GM23338 (cell line): ENCODE measurements around the gene TENT4B. TPM values are rescaled to one million over a fixed set of nuclear protein-coding genes. Genes with fewer than 3 reads are reported as not detected.

Experiments
- ATAC-seq: fragments of 200-7000 bp; cut with Tn5 transposase; 3 replicates; pipeline ENCODE4 v1.9.1; 2020
- DNase-seq: peaks from one replicate; pipeline ENCODE4 v3.0.0-alpha.2; 2015; ENCODE audit warnings: low spot score
- H2AFZ ChIP-seq: fragments of 200-600 bp; sonication (generic); 2 replicates; pipeline ENCODE4 v1.8.0; 2016; ENCODE audit warnings: antibody characterized with exemption, mild to moderate bottlenecking, moderate library complexity
- H3F3A ChIP-seq: fragments of 200-600 bp; sonication (generic); replicated peaks from 2 replicates; pipeline ENCODE4 v1.8.0; 2017; ENCODE audit warnings: antibody characterized with exemption, mixed run types, low read depth
- H3K27ac ChIP-seq: fragments of 200-600 bp; sonication (generic); 2 replicates; pipeline ENCODE4 v1.6.1; 2016; ENCODE audit warnings: low read depth
- H3K27me3 ChIP-seq: fragments of 200-600 bp; sonication (generic); 2 replicates; pipeline ENCODE4 v1.8.0; 2016; ENCODE audit warnings: mild to moderate bottlenecking, mixed run types, moderate library complexity; ENCODE audit not compliant: insufficient read depth
- H3K36me3 ChIP-seq: fragments of 200-600 bp; sonication (generic); 2 replicates; pipeline ENCODE4 v1.8.0; 2016; ENCODE audit warnings: mild to moderate bottlenecking; ENCODE audit not compliant: insufficient read depth
- H3K4me1 ChIP-seq: fragments of 200-600 bp; sonication (generic); 2 replicates; pipeline ENCODE4 v1.8.0; 2016; ENCODE audit warnings: mild to moderate bottlenecking, moderate library complexity; ENCODE audit not compliant: insufficient read depth
- H3K4me2 ChIP-seq: fragments of 200-600 bp; sonication (generic); 2 replicates; pipeline ENCODE4 v1.7.1; 2017; ENCODE audit warnings: mixed run types
- H3K4me3 ChIP-seq: fragments of 200-600 bp; sonication (generic); 2 replicates; pipeline ENCODE4 v1.6.1; 2016; ENCODE audit warnings: mixed run types
- H3K79me2 ChIP-seq: fragments of 200-600 bp; sonication (generic); replicated peaks from 2 replicates; pipeline ENCODE4 v1.8.0; 2017; ENCODE audit warnings: mild to moderate bottlenecking; ENCODE audit not compliant: insufficient read depth
- H3K9me2 ChIP-seq: fragments of 200-600 bp; sonication (generic); 2 replicates; pipeline ENCODE4 v1.8.0; 2017; ENCODE audit not compliant: insufficient read depth
- H4K20me1 ChIP-seq: fragments of 200-600 bp; sonication (generic); replicated peaks from 2 replicates; pipeline ENCODE4 v1.8.0; 2017; ENCODE audit warnings: mild to moderate bottlenecking; ENCODE audit not compliant: insufficient read depth
- H3K27ac Mint-ChIP-seq: 2 replicates; pipeline ENCODE4 v1.8.0; 2020; ENCODE audit warnings: inconsistent platforms, mild to moderate bottlenecking, moderate library complexity, mixed read lengths
- H3K27me3 Mint-ChIP-seq: 3 replicates; pipeline ENCODE4 v1.8.0; 2022; ENCODE audit warnings: low read depth, mild to moderate bottlenecking, moderate library complexity, mixed read lengths, inconsistent platforms; ENCODE audit not compliant: insufficient read depth, poor library complexity
- H3K36me3 Mint-ChIP-seq: 3 replicates; pipeline ENCODE4 v1.8.0; 2021; ENCODE audit warnings: low read depth, mild to moderate bottlenecking, inconsistent platforms, moderate library complexity, mixed read lengths
- H3K4me1 Mint-ChIP-seq: 3 replicates; pipeline ENCODE4 v1.8.0; 2020; ENCODE audit warnings: mild to moderate bottlenecking, inconsistent platforms, mixed read lengths
- H3K4me3 Mint-ChIP-seq: 3 replicates; pipeline ENCODE4 v1.8.0; 2021; ENCODE audit warnings: moderate library complexity, mild to moderate bottlenecking, inconsistent platforms, mixed read lengths
- H3K9me3 Mint-ChIP-seq: 3 replicates; pipeline ENCODE4 v1.8.0; 2020; ENCODE audit warnings: moderate library complexity, mild to moderate bottlenecking, inconsistent platforms, mixed read lengths
- CREB1 ChIP-seq: fragments of 250-450 bp; sonication (Bioruptor Pico); IDR thresholded peaks from 2 replicates; pipeline ENCODE4 v1.5.0; 2020; ENCODE audit warnings: low read depth, mild to moderate bottlenecking, moderate library complexity
- CTCF ChIP-seq, 2 experiments: fragments of 200-600 bp in 1 of 2; sonication (generic) in 1 of 2; conservative IDR thresholded peaks; 2 replicates each; pipeline versions ENCODE4 v1.5.1 to v1.6.1; 2016 to 2017; ENCODE audit warnings: antibody characterized with exemption in 2 of 2, low read depth in 2 of 2, mild to moderate bottlenecking in 2 of 2, moderate library complexity in 1 of 2
- ETS1 ChIP-seq: IDR thresholded peaks from 2 replicates; pipeline ENCODE4 v1.6.1; 2016; ENCODE audit warnings: antibody characterized with exemption
- EZH2 ChIP-seq: fragments of 200-600 bp; sonication (generic); IDR thresholded peaks from one replicate; pipeline ENCODE4 v1.8.0; 2017; ENCODE audit warnings: antibody characterized with exemption, mild to moderate bottlenecking, low read depth; ENCODE audit not compliant: unreplicated experiment
- EZH2phosphoT487 ChIP-seq: fragments of 200-600 bp; sonication (generic); IDR thresholded peaks from one replicate; pipeline ENCODE4 v1.8.1; 2018; ENCODE audit warnings: antibody characterized with exemption; ENCODE audit not compliant: unreplicated experiment
- JUNB ChIP-seq: IDR thresholded peaks from one replicate; pipeline ENCODE4 v1.6.1; 2016; ENCODE audit warnings: antibody characterized with exemption; ENCODE audit not compliant: unreplicated experiment
- NANOG ChIP-seq: IDR thresholded peaks from 2 replicates; pipeline ENCODE4 v1.6.1; 2016; ENCODE audit warnings: antibody characterized with exemption, borderline replicate concordance
- POLR2AphosphoS5 ChIP-seq: IDR thresholded peaks from 2 replicates; pipeline ENCODE4 v1.6.1; 2016; ENCODE audit warnings: antibody characterized with exemption, low read depth
- REST ChIP-seq: IDR thresholded peaks from one replicate; pipeline ENCODE4 v1.6.1; 2018; ENCODE audit warnings: antibody characterized with exemption; ENCODE audit not compliant: unreplicated experiment
- STAT1 ChIP-seq: IDR thresholded peaks from one replicate; pipeline ENCODE4 v1.6.1; 2016; ENCODE audit warnings: antibody characterized with exemption; ENCODE audit not compliant: unreplicated experiment
- ZNF114 ChIP-seq: fragments of 250-450 bp; sonication (Bioruptor Pico); IDR thresholded peaks from 2 replicates; pipeline ENCODE4 v1.5.0; 2020; ENCODE audit warnings: mild to moderate bottlenecking, moderate library complexity
- ZNF331 ChIP-seq: fragments of 250-450 bp; sonication (Bioruptor Pico); IDR thresholded peaks from 2 replicates; pipeline ENCODE4 v1.5.0; 2020; ENCODE audit warnings: low read depth, mild to moderate bottlenecking, moderate library complexity
- polyA plus RNA-seq: library from polyadenylated mRNA; unstranded; fragments of >200 nt; fragmentation: Nextera tagmentation; extraction: Ambion mirVana; gene quantifications from 2 replicates; pipeline ENCODE4 v1.2.1, GENCODE V29; 2016
- total RNA-seq: library from RNA; depleted of rRNA; stranded (reverse); fragments of >200 nt; shearing (Covaris generic); gene quantifications from 2 replicates; pipeline ENCODE4 v1.2.3, GENCODE V29; 2014
- TF ChIP-seq, protein P1 (sequence below): fragments of 250-450 bp; sonication (Bioruptor Pico); IDR thresholded peaks from 2 replicates; pipeline ENCODE4 v1.5.0; 2020; ENCODE audit warnings: mild to moderate bottlenecking, moderate library complexity

The TENT4B gene
- total and polyA plus RNA-seq, 2 experiments from 2014 or later = 17.6 to 21.3 TPM

DNA sequence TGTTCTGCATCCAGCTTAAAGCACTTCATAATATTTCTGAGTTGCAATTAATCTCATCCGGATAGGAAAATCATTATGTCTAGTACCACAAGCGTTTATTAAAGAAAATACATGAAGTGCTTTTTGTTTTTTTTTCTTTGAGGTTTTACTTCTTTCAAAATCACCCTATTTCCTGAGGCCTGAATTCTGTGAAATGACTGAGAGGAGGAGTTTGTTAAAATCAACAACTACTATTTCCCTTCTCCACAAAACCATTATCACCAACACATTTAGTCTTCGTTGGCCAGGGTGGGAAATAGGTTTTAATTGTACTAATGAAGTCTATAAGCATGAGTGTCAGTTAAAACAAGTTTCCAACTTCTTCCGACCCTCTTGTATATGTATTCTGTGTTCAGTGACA lies 62.6 kb downstream of the TENT4B start:
- Histone ChIP-seq H3K27me3 (no peaks in the 10 kb centered on the region), H3K4me3 (no peak overlapping the region), H3K4me2 (no peak overlapping the region), H3K27ac (no peak overlapping the region), H3K4me1 (no peaks in the 10 kb centered on the region), H4K20me1 (peaks cover 4% of the 10 kb centered on the region; the same call in 1 of the 2 replicates), H3K36me3 (peaks cover 11% of the 10 kb centered on the region; the same call in 1 of the 2 replicates), H3K79me2 (no peaks in the 10 kb centered on the region), H2AFZ (no peak overlapping the region), H3F3A (no peaks in the 10 kb centered on the region), H3K9me2 (no peaks in the 10 kb centered on the region)
- H3K9me3 Mint-ChIP-seq = no peaks in the 10 kb centered on the region
- no peak for ATAC-seq
- no peak overlapping the region for H3K27ac Mint-ChIP-seq
- peaks cover 1% of the 10 kb centered on the region; the same call in 1 of the 3 replicates for H3K4me1 Mint-ChIP-seq
- TF ChIP-seq STAT1 (no peak), POLR2AphosphoS5 (no peak), REST (no peak), EZH2phosphoT487 (no peak), CTCF (conservative IDR thresholded peaks at IDR 0.05; ENCODE audit: low read depth in 2 of 2) (no peak), NANOG (no peak), CREB1 (CRISPR knock-in tag) (no peak), ZNF331 (CRISPR knock-in tag) (no peak), EZH2 (no peak), JUNB (no peak), ZNF114 (CRISPR knock-in tag) (no peak), ETS1 (no peak)
- TF ChIP-seq, protein P1, sequence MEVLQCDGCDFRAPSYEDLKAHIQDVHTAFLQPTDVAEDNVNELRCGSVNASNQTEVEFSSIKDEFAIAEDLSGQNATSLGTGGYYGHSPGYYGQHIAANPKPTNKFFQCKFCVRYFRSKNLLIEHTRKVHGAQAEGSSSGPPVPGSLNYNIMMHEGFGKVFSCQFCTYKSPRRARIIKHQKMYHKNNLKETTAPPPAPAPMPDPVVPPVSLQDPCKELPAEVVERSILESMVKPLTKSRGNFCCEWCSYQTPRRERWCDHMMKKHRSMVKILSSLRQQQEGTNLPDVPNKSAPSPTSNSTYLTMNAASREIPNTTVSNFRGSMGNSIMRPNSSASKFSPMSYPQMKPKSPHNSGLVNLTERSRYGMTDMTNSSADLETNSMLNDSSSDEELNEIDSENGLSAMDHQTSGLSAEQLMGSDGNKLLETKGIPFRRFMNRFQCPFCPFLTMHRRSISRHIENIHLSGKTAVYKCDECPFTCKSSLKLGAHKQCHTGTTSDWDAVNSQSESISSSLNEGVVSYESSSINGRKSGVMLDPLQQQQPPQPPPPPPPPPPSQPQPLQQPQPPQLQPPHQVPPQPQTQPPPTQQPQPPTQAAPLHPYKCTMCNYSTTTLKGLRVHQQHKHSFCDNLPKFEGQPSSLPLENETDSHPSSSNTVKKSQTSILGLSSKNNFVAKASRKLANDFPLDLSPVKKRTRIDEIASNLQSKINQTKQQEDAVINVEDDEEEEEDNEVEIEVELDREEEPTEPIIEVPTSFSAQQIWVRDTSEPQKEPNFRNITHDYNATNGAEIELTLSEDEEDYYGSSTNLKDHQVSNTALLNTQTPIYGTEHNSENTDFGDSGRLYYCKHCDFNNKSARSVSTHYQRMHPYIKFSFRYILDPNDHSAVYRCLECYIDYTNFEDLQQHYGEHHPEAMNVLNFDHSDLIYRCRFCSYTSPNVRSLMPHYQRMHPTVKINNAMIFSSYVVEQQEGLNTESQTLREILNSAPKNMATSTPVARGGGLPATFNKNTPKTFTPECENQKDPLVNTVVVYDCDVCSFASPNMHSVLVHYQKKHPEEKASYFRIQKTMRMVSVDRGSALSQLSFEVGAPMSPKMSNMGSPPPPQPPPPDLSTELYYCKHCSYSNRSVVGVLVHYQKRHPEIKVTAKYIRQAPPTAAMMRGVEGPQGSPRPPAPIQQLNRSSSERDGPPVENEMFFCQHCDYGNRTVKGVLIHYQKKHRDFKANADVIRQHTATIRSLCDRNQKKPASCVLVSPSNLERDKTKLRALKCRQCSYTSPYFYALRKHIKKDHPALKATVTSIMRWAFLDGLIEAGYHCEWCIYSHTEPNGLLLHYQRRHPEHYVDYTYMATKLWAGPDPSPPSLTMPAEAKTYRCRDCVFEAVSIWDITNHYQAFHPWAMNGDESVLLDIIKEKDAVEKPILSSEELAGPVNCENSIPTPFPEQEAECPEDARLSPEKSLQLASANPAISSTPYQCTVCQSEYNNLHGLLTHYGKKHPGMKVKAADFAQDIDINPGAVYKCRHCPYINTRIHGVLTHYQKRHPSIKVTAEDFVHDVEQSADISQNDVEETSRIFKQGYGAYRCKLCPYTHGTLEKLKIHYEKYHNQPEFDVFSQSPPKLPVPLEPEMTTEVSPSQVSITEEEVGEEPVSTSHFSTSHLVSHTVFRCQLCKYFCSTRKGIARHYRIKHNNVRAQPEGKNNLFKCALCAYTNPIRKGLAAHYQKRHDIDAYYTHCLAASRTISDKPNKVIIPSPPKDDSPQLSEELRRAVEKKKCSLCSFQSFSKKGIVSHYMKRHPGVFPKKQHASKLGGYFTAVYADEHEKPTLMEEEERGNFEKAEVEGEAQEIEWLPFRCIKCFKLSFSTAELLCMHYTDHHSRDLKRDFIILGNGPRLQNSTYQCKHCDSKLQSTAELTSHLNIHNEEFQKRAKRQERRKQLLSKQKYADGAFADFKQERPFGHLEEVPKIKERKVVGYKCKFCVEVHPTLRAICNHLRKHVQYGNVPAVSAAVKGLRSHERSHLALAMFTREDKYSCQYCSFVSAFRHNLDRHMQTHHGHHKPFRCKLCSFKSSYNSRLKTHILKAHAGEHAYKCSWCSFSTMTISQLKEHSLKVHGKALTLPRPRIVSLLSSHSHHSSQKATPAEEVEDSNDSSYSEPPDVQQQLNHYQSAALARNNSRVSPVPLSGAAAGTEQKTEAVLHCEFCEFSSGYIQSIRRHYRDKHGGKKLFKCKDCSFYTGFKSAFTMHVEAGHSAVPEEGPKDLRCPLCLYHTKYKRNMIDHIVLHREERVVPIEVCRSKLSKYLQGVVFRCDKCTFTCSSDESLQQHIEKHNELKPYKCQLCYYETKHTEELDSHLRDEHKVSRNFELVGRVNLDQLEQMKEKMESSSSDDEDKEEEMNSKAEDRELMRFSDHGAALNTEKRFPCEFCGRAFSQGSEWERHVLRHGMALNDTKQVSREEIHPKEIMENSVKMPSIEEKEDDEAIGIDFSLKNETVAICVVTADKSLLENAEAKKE (CRISPR knock-in tag) = no peak
- no peak overlapping the region for H3K4me3 Mint-ChIP-seq
- H3K36me3 Mint-ChIP-seq = peaks cover 24% of the 10 kb centered on the region
- no peak for DNase-seq
- H3K27me3 Mint-ChIP-seq = no peaks in the 10 kb centered on the region
